BLaER1 treated with 17β-estradiol and CSF1 and Interleukin-3, amounts not matched to agents 10 nM and 100 nM (cell line): ENCODE results near the gene ADIPOR1.
"Not testable (repeated sequence)": the region's sequence is repeated elsewhere in the genome, so short reads cannot be mapped to it uniquely, and the experiment has no call there.

Source experiments
- H3K27ac ChIP-seq, 11 experiments: shearing (Covaris generic); formaldehyde crosslinking; 2 replicates each; pipeline ENCODE4 v1.8.1; 2022
- H3K27me3 ChIP-seq, 11 experiments: shearing (Covaris generic); formaldehyde crosslinking; 2 replicates each; pipeline ENCODE4 v1.8.1; 2022
- H3K36me3 ChIP-seq, 11 experiments: shearing (Covaris generic); formaldehyde crosslinking; 2 replicates each; pipeline ENCODE4 v1.8.1; 2022
- H3K4me1 ChIP-seq, 10 experiments: shearing (Covaris generic); formaldehyde crosslinking; 2 replicates each; pipeline ENCODE4 v1.8.1; 2022
- H3K4me2 ChIP-seq, 11 experiments: shearing (Covaris generic); formaldehyde crosslinking; 2 replicates each; pipeline ENCODE4 v1.8.1; 2022
- H3K4me3 ChIP-seq, 10 experiments: shearing (Covaris generic); formaldehyde crosslinking; 2 replicates each; pipeline ENCODE4 v1.8.1; 2022
- H3K9ac ChIP-seq, 11 experiments: shearing (Covaris generic); formaldehyde crosslinking; 2 replicates each; pipeline ENCODE4 v1.8.1; 2022
- H3K9me3 ChIP-seq, 11 experiments: shearing (Covaris generic); formaldehyde crosslinking; replicated peaks in 1 of 11; 2 replicates each; pipeline ENCODE4 v1.8.1; 2022
- H4K20me1 ChIP-seq, 11 experiments: shearing (Covaris generic); formaldehyde crosslinking; 2 replicates each; pipeline ENCODE4 v1.8.1; 2022
- Cebpa-rat ChIP-seq, 11 experiments: shearing (Covaris generic); IDR thresholded peaks; 2 replicates each; pipeline ENCODE4 v1.8.1; 2022

ADIPOR1 gene

GRCh38 chr1:202998836-202999750 is 41.0 kb upstream of the ADIPOR1 start:
- Histone ChIP-seq H3K9me3 (peaks cover 0 to 5% (median 0%) of the 10 kb centered on the region in 11 experiments; a peak in 3 of 22 replicates), H3K4me3 (peak overlapping the region; percentile 34 to 57 (median 46); a peak in 19 of 20 replicates), H4K20me1 (no peaks in the 10 kb centered on the region), H3K4me1 (peaks cover 13 to 64% (median 43%) of the 10 kb centered on the region in 10 experiments), H3K27me3 (no peaks in the 10 kb centered on the region), H3K27ac (peak overlapping the region in 9 of 11 experiments; percentile 15 to 81 (median 67); a peak in 17 of 22 replicates), H3K4me2 (peak overlapping the region; percentile 67 to 90 (median 85)), H3K9ac (peak overlapping the region; percentile 38 to 71 (median 63); a peak in 21 of 22 replicates), H3K36me3 (no peaks in the 10 kb centered on the region)
- TF ChIP-seq Cebpa-rat (IDR thresholded peaks at IDR 0.05): no peak

- H3K27ac ChIP-seq: no peak overlapping the region
- H3K4me1 ChIP-seq: peaks cover 14 to 28% (median 25%) of the 10 kb centered on the region in 10 experiments
- no peak overlapping the region for H3K4me3 ChIP-seq
- H3K4me2 ChIP-seq: no peak overlapping the region
- no peak overlapping the region for H3K9ac ChIP-seq
- no peaks in the 10 kb centered on the region for H3K27me3 ChIP-seq
- no peaks in the 10 kb centered on the region for H4K20me1 ChIP-seq
- TF ChIP-seq Cebpa-rat (IDR thresholded peaks at IDR 0.05): no peak
- no peaks in the 10 kb centered on the region for H3K36me3 ChIP-seq
- peaks cover 0 to 5% (median 0%) of the 10 kb centered on the region in 11 experiments; a peak in 3 of 22 replicates for H3K9me3 ChIP-seq
Measured at GRCh38 chr1:202994756-202995155, 36.6 kb upstream of the ADIPOR1 start.

GRCh38 chr1:202991112-202991511 is 33.0 kb upstream of the ADIPOR1 start:
- H3K9ac ChIP-seq: no peak overlapping the region

GRCh38 chr1:202989879-202990278 is 31.8 kb upstream of the ADIPOR1 start:
- Histone ChIP-seq H3K36me3 (no peaks in the 10 kb centered on the region), H4K20me1 (no peaks in the 10 kb centered on the region), H3K27me3 (no peaks in the 10 kb centered on the region), H3K27ac (no peak overlapping the region; a peak in 1 of 22 replicates), H3K9ac (no peak overlapping the region), H3K9me3 (no peaks in the 10 kb centered on the region), H3K4me3 (no peak overlapping the region), H3K4me1 (peaks cover 11 to 36% (median 19%) of the 10 kb centered on the region in 10 experiments; a peak in 19 of 20 replicates), H3K4me2 (peak overlapping the region in 3 of 11 experiments; percentile 29 to 56 (median 39); a peak in 5 of 22 replicates)
- TF ChIP-seq Cebpa-rat (IDR thresholded peaks at IDR 0.05): no peak

More at GRCh38 chr1:202991112-202991511, 33.0 kb upstream of the ADIPOR1 start:
- Histone ChIP-seq H3K9me3 (no peaks in the 10 kb centered on the region; a peak in 1 of 22 replicates), H3K4me1 (peaks cover 11 to 36% (median 19%) of the 10 kb centered on the region in 10 experiments; a peak in 19 of 20 replicates), H3K27me3 (no peaks in the 10 kb centered on the region), H3K4me2 (peak overlapping the region in 1 of 11 experiments; percentile 56; a peak in 1 of 22 replicates), H3K4me3 (no peak overlapping the region), H4K20me1 (no peaks in the 10 kb centered on the region), H3K36me3 (no peaks in the 10 kb centered on the region), H3K27ac (no peak overlapping the region)
- TF ChIP-seq Cebpa-rat (IDR thresholded peaks at IDR 0.05): no peak

- Histone ChIP-seq H3K27me3 (no peaks in the 10 kb centered on the region), H3K27ac (0 out of 22 replicates have a peak overlapping the region, but pooled peaks of 1 of the 11 experiments have one; percentile 24), H3K9ac (no peak overlapping the region), H3K4me3 (no peak overlapping the region), H3K4me1 (peaks cover 11 to 36% (median 19%) of the 10 kb centered on the region in 10 experiments; a peak in 19 of 20 replicates), H3K9me3 (no peaks in the 10 kb centered on the region), H3K4me2 (peak overlapping the region; percentile 22 to 62 (median 39); a peak in 19 of 22 replicates), H3K36me3 (no peaks in the 10 kb centered on the region), H4K20me1 (no peaks in the 10 kb centered on the region)
- TF ChIP-seq Cebpa-rat (IDR thresholded peaks at IDR 0.05): no peak
Measured at GRCh38 chr1:202987922-202988583, 29.9 kb upstream of the ADIPOR1 start.

GRCh38 chr1:202987255-202987654 is 29.1 kb upstream of the ADIPOR1 start:
- no peaks in the 10 kb centered on the region for H4K20me1 ChIP-seq
- peaks cover 11 to 36% (median 19%) of the 10 kb centered on the region in 10 experiments; a peak in 19 of 20 replicates for H3K4me1 ChIP-seq
- no peaks in the 10 kb centered on the region for H3K27me3 ChIP-seq
- peak overlapping the region in 3 of 11 experiments; percentile 9 to 22 (median 12); a peak in 4 of 22 replicates for H3K4me2 ChIP-seq
- no peak overlapping the region for H3K4me3 ChIP-seq
- H3K27ac ChIP-seq: no peak overlapping the region
- H3K9me3 ChIP-seq: 0 out of 22 replicates have a peak, but pooled peaks cover 0 to under 1% (median 0%) of the 10 kb centered on the region in 11 experiments
- H3K9ac ChIP-seq: no peak overlapping the region
- TF ChIP-seq Cebpa-rat (IDR thresholded peaks at IDR 0.05): no peak
- no peaks in the 10 kb centered on the region for H3K36me3 ChIP-seq

GRCh38 chr1:202986120-202986519 is 28.0 kb upstream of the ADIPOR1 start:
- Histone ChIP-seq H3K9me3 (peaks cover 0 to 12% (median 7%) of the 10 kb centered on the region in 11 experiments; a peak in 15 of 22 replicates), H3K4me1 (peaks cover 11 to 36% (median 19%) of the 10 kb centered on the region in 10 experiments; a peak in 19 of 20 replicates)
- not testable (repeated sequence) for H4K20me1 ChIP-seq, H3K27me3 ChIP-seq, H3K9ac ChIP-seq, H3K27ac ChIP-seq, H3K4me3 ChIP-seq, H3K36me3 ChIP-seq, H3K4me2 ChIP-seq

- 0 out of 22 replicates have a peak overlapping the region, but pooled peaks of 1 of the 11 experiments have one; percentile 3 for H3K4me2 ChIP-seq
- H3K27me3 ChIP-seq: no peaks in the 10 kb centered on the region
Measured at GRCh38 chr1:202982715-202983430, 24.8 kb upstream of the ADIPOR1 start.

More at GRCh38 chr1:202982715-202983430, 24.8 kb upstream of the ADIPOR1 start:
- H3K4me1 ChIP-seq: peaks cover 6 to 40% (median 24%) of the 10 kb centered on the region in 10 experiments
- no peak for TF ChIP-seq Cebpa-rat (IDR thresholded peaks at IDR 0.05)
- H3K9me3 ChIP-seq: peaks cover 0 to 21% (median 10%) of the 10 kb centered on the region in 11 experiments; a peak in 16 of 22 replicates
- no peak overlapping the region for H3K4me3 ChIP-seq
- no peak overlapping the region for H3K9ac ChIP-seq
- no peaks in the 10 kb centered on the region for H3K36me3 ChIP-seq
- H3K27ac ChIP-seq: no peak overlapping the region
- H4K20me1 ChIP-seq: no peaks in the 10 kb centered on the region
